K562 (cell line): Measurements from ENCODE around the gene TMEM50B. TPM values are rescaled to one million over a fixed set of nuclear protein-coding genes. Genes with fewer than 3 reads are reported as not detected.

ENCODE experiments used
- CHD1 ChIP-seq: fragments of 200-600 bp; sonication (generic); IDR thresholded peaks from one replicate; pipeline ENCODE4 v1.6.1; 2012; ENCODE audit warnings: mild to moderate bottlenecking, moderate library complexity, low read length, inconsistent platforms
- PURB ChIP-seq: sonication (generic); formaldehyde crosslinking; IDR thresholded peaks from 2 replicates; pipeline ENCODE4 v1.9.0; 2021; ENCODE audit warnings: low read depth, mild to moderate bottlenecking, missing genetic modification reagents
- polyA plus RNA-seq, 8 experiments: library from polyadenylated mRNA; depleted of rRNA in 4 of 8; stranded (reverse) in 5 of 8; unstranded in 3 of 8; fragments of >200 nt; fragmentation: Nextera tagmentation in 2 of 8; fragmentation: Illumina TruSeq in 1 of 8; extraction: Ambion mirVana in 2 of 8; extraction: Trizol in 1 of 8; gene quantifications; 2 replicates each; pipeline versions ENCODE4 v1.2.1 to v1.2.3, GENCODE V29; 2011 to 2014; ENCODE audit warnings: inconsistent platforms in 1 of 8, missing spikeins in 1 of 8
- total RNA-seq, 7 experiments: library from RNA; depleted of rRNA in 6 of 7; stranded (reverse); fragments of >200 nt in 6 of 7; fragmentation: Illumina TruSeq in 2 of 7; extraction: Trizol in 2 of 7; gene quantifications; 2 replicates each; pipeline versions ENCODE4 v1.2.1 to v1.2.3, GENCODE V29; 2011 to 2021; ENCODE audit warnings: low replicate concordance in 1 of 7
- TF ChIP-seq, protein P1 (sequence below): fragments of 250-450 bp; sonication (Bioruptor Pico); IDR thresholded peaks from 2 replicates; pipeline ENCODE4 v1.8.0; 2021; ENCODE audit warnings: borderline replicate concordance, mild to moderate bottlenecking, moderate library complexity; ENCODE audit not compliant: poor library complexity, severe bottlenecking
- TF ChIP-seq, protein P2 (sequence below): fragments of 450-650 bp; IDR thresholded peaks from 2 replicates; pipeline ENCODE4 v1.7.1; 2018; ENCODE audit warnings: mild to moderate bottlenecking, low read depth; ENCODE audit not compliant: partially characterized antibody
- TF ChIP-seq, protein P3 (sequence below): fragments of 450-650 bp; formaldehyde crosslinking; conservative IDR thresholded peaks from 2 replicates; pipeline ENCODE4 v1.4.0; 2022; ENCODE audit warnings: mild to moderate bottlenecking, missing genetic modification characterization
- TF ChIP-seq, protein P4 (sequence below): fragments of 250-450 bp; sonication (Bioruptor Pico); IDR thresholded peaks from 2 replicates; pipeline ENCODE4 v1.5.0; 2020; ENCODE audit warnings: mild to moderate bottlenecking
- TF ChIP-seq, protein P5 (sequence below): sonication (generic); formaldehyde crosslinking; IDR thresholded peaks from 2 replicates; pipeline ENCODE4 v1.8.0; 2022; ENCODE audit warnings: mild to moderate bottlenecking, missing genetic modification reagents, borderline replicate concordance
- TF ChIP-seq, protein P6 (sequence below): fragments of 250-450 bp; sonication (Bioruptor Pico); IDR thresholded peaks from 2 replicates; pipeline ENCODE4 v1.8.0; 2021; ENCODE audit warnings: moderate library complexity, mild to moderate bottlenecking, inconsistent platforms
- TF ChIP-seq, protein P7 (sequence below): IDR thresholded peaks from 2 replicates; pipeline ENCODE4 v1.6.1; 2011; ENCODE audit warnings: borderline replicate concordance, low read depth, mild to moderate bottlenecking, moderate library complexity, low read length; ENCODE audit not compliant: insufficient read depth, poor library complexity, severe bottlenecking
- TF ChIP-seq, protein P8 (sequence below), 2 experiments: fragments of 450-650 bp in 1 of 2; sonication (generic) in 1 of 2; formaldehyde crosslinking in 1 of 2; IDR thresholded peaks in 1 of 2; conservative IDR thresholded peaks in 1 of 2; 2 replicates each; pipeline versions ENCODE4 v1.6.1 to v1.8.1; 2016 to 2023; ENCODE audit warnings: mild to moderate bottlenecking in 2 of 2, moderate library complexity in 2 of 2, inconsistent platforms in 1 of 2, missing genetic modification reagents in 1 of 2

Gene TMEM50B
- total and polyA plus RNA-seq, 9 of the 15 experiments (the other 6 are each of a cell fraction or from before 2014, with no cell fraction given): 20.5 to 64.6 (median 28.9) TPM

DNA sequence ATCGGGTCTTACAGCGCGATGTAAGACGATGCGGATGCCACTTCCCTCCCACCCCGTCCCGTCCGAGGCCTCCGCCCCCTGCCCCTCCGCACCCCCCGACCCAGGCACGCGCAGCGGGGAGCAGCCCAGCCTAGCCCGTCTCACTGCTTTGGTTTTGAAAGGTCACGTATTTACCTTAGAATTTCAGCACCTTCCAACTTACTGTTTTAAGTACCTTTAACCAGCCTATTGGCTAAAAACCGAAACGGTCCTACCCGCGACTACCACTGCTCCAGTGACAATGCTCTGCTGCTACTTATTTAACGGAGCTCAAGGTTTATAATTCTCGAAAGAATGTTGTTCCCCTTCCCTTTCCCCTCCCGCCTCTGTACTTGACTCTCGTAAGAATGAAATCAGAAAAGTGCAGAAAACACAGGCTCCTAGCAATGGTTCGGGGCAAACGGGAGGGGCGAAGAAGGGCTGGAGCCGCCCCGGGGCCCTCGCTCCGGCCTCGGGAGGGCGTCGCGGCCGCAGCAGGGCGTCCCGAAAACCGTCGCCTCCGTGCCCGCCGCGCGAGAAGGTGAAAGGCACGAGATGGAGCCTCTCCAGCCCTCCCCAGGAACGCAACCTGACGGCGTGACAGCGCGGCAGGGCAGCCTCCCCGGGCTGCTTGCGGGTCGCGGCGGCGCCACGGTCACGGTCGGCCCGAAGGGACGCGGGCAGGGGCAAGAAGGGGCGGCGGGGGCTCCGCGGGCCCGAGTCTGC lies 667 bp downstream of the TMEM50B start (continued):
- TF ChIP-seq, protein P1, sequence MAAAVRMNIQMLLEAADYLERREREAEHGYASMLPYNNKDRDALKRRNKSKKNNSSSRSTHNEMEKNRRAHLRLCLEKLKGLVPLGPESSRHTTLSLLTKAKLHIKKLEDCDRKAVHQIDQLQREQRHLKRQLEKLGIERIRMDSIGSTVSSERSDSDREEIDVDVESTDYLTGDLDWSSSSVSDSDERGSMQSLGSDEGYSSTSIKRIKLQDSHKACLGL: no peak
- TF ChIP-seq PURB (CRISPR knock-in tag) (no peak), CHD1 (peak; percentile 97)
- TF ChIP-seq, protein P2, sequence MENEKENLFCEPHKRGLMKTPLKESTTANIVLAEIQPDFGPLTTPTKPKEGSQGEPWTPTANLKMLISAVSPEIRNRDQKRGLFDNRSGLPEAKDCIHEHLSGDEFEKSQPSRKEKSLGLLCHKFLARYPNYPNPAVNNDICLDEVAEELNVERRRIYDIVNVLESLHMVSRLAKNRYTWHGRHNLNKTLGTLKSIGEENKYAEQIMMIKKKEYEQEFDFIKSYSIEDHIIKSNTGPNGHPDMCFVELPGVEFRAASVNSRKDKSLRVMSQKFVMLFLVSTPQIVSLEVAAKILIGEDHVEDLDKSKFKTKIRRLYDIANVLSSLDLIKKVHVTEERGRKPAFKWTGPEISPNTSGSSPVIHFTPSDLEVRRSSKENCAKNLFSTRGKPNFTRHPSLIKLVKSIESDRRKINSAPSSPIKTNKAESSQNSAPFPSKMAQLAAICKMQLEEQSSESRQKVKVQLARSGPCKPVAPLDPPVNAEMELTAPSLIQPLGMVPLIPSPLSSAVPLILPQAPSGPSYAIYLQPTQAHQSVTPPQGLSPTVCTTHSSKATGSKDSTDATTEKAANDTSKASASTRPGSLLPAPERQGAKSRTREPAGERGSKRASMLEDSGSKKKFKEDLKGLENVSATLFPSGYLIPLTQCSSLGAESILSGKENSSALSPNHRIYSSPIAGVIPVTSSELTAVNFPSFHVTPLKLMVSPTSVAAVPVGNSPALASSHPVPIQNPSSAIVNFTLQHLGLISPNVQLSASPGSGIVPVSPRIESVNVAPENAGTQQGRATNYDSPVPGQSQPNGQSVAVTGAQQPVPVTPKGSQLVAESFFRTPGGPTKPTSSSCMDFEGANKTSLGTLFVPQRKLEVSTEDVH: no peak
- TF ChIP-seq, protein P3, sequence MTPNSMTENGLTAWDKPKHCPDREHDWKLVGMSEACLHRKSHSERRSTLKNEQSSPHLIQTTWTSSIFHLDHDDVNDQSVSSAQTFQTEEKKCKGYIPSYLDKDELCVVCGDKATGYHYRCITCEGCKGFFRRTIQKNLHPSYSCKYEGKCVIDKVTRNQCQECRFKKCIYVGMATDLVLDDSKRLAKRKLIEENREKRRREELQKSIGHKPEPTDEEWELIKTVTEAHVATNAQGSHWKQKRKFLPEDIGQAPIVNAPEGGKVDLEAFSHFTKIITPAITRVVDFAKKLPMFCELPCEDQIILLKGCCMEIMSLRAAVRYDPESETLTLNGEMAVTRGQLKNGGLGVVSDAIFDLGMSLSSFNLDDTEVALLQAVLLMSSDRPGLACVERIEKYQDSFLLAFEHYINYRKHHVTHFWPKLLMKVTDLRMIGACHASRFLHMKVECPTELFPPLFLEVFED (CRISPR knock-in tag): no peak
- TF ChIP-seq, protein P4, sequence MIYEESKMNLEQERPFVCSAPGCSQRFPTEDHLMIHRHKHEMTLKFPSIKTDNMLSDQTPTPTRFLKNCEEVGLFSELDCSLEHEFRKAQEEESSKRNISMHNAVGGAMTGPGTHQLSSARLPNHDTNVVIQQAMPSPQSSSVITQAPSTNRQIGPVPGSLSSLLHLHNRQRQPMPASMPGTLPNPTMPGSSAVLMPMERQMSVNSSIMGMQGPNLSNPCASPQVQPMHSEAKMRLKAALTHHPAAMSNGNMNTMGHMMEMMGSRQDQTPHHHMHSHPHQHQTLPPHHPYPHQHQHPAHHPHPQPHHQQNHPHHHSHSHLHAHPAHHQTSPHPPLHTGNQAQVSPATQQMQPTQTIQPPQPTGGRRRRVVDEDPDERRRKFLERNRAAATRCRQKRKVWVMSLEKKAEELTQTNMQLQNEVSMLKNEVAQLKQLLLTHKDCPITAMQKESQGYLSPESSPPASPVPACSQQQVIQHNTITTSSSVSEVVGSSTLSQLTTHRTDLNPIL (CRISPR knock-in tag): no peak
- TF ChIP-seq, protein P5, sequence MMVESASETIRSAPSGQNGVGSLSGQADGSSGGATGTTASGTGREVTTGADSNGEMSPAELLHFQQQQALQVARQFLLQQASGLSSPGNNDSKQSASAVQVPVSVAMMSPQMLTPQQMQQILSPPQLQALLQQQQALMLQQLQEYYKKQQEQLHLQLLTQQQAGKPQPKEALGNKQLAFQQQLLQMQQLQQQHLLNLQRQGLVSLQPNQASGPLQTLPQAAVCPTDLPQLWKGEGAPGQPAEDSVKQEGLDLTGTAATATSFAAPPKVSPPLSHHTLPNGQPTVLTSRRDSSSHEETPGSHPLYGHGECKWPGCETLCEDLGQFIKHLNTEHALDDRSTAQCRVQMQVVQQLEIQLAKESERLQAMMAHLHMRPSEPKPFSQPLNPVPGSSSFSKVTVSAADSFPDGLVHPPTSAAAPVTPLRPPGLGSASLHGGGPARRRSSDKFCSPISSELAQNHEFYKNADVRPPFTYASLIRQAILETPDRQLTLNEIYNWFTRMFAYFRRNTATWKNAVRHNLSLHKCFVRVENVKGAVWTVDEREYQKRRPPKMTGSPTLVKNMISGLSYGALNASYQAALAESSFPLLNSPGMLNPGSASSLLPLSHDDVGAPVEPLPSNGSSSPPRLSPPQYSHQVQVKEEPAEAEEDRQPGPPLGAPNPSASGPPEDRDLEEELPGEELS (CRISPR knock-in tag): 0 out of 2 replicates have a peak, but pooled peaks have one; percentile 35
- TF ChIP-seq, protein P6, sequence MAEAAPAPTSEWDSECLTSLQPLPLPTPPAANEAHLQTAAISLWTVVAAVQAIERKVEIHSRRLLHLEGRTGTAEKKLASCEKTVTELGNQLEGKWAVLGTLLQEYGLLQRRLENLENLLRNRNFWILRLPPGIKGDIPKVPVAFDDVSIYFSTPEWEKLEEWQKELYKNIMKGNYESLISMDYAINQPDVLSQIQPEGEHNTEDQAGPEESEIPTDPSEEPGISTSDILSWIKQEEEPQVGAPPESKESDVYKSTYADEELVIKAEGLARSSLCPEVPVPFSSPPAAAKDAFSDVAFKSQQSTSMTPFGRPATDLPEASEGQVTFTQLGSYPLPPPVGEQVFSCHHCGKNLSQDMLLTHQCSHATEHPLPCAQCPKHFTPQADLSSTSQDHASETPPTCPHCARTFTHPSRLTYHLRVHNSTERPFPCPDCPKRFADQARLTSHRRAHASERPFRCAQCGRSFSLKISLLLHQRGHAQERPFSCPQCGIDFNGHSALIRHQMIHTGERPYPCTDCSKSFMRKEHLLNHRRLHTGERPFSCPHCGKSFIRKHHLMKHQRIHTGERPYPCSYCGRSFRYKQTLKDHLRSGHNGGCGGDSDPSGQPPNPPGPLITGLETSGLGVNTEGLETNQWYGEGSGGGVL (CRISPR knock-in tag): no peak
- TF ChIP-seq, protein P7, sequence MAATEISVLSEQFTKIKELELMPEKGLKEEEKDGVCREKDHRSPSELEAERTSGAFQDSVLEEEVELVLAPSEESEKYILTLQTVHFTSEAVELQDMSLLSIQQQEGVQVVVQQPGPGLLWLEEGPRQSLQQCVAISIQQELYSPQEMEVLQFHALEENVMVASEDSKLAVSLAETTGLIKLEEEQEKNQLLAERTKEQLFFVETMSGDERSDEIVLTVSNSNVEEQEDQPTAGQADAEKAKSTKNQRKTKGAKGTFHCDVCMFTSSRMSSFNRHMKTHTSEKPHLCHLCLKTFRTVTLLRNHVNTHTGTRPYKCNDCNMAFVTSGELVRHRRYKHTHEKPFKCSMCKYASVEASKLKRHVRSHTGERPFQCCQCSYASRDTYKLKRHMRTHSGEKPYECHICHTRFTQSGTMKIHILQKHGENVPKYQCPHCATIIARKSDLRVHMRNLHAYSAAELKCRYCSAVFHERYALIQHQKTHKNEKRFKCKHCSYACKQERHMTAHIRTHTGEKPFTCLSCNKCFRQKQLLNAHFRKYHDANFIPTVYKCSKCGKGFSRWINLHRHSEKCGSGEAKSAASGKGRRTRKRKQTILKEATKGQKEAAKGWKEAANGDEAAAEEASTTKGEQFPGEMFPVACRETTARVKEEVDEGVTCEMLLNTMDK: peak; percentile 8
- TF ChIP-seq, protein P8, sequence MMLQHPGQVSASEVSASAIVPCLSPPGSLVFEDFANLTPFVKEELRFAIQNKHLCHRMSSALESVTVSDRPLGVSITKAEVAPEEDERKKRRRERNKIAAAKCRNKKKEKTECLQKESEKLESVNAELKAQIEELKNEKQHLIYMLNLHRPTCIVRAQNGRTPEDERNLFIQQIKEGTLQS (IDR thresholded peaks at IDR 0.05): no peak
- TF ChIP-seq, protein P8 (CRISPR knock-in tag; conservative IDR thresholded peaks at IDR 0.05): peak; percentile 73
